ENCODE measurements around the gene SALL2.

GRCh38 chr14:21536418-21537089, 10.4 kb upstream of the SALL2 start:
- no peak for TF ChIP-seq CTCF (IDR thresholded peaks at IDR 0.05 in 8 of 11, conservative IDR thresholded peaks at IDR 0.05 in 3 of 11)
- TF ChIP-seq POLR2A (IDR thresholded peaks at IDR 0.05), result no peak
- no peak for TF ChIP-seq POLR2AphosphoS5 (IDR thresholded peaks at IDR 0.05)

Measured in spleen (tissue), 7 donors.